IMR-90 (cell line): ENCODE data around the gene PCDHGA12.
"Not testable (repeated sequence)": the region's sequence is repeated elsewhere in the genome, so short reads cannot be mapped to it uniquely, and the experiment has no call there.

Source experiments
- MAZ ChIP-seq: IDR thresholded peaks from 2 replicates; pipeline ENCODE4 v1.6.1; 2012; ENCODE audit warnings: low read depth, mild to moderate bottlenecking, low read length, improper control_type of control experiment, moderate library complexity, borderline replicate concordance
- TF ChIP-seq, protein P1 (sequence below): conservative IDR thresholded peaks from 2 replicates; pipeline ENCODE4 v1.5.1; 2012; ENCODE audit warnings: mild to moderate bottlenecking, low read depth, low read length, improper control_type of control experiment

DNA sequence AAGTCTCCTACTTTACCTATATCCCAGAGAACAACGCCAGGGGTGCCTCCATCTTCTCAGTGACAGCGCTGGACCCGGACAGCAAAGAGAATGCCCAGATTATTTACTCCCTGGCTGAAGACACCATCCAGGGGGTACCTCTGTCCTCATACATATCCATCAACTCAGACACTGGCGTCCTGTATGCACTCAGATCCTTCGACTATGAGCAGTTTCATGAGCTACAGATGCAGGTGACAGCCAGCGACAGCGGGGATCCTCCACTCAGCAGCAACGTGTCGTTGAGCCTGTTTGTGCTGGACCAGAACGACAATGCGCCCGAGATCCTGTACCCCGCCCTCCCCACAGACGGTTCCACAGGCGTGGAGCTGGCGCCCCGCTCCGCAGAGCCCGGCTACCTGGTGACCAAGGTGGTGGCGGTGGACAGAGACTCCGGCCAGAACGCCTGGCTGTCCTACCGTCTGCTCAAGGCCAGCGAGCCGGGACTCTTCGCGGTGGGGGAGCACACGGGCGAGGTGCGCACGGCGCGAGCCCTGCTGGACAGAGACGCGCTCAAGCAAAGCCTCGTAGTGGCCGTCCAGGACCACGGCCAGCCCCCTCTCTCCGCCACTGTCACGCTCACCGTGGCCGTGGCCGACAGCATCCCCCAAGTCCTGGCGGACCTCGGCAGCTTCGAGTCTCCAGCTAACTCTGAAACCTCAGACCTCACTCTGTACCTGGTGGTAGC, 15.6 kb upstream of the PCDHGA12 start:
- TF ChIP-seq MAZ, result not testable (repeated sequence)
- TF ChIP-seq, protein P1, sequence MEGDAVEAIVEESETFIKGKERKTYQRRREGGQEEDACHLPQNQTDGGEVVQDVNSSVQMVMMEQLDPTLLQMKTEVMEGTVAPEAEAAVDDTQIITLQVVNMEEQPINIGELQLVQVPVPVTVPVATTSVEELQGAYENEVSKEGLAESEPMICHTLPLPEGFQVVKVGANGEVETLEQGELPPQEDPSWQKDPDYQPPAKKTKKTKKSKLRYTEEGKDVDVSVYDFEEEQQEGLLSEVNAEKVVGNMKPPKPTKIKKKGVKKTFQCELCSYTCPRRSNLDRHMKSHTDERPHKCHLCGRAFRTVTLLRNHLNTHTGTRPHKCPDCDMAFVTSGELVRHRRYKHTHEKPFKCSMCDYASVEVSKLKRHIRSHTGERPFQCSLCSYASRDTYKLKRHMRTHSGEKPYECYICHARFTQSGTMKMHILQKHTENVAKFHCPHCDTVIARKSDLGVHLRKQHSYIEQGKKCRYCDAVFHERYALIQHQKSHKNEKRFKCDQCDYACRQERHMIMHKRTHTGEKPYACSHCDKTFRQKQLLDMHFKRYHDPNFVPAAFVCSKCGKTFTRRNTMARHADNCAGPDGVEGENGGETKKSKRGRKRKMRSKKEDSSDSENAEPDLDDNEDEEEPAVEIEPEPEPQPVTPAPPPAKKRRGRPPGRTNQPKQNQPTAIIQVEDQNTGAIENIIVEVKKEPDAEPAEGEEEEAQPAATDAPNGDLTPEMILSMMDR, result not testable (repeated sequence)
